ENCODE measurements around the gene NOXO1. TPM values are rescaled to one million over a fixed set of nuclear protein-coding genes. Genes with fewer than 3 reads are reported as not detected.

NOXO1 gene
- total and polyA plus RNA-seq, 9 of the 15 experiments (the other 6 are each of a cell fraction or from before 2014, with no cell fraction given) = not detected

DNA sequence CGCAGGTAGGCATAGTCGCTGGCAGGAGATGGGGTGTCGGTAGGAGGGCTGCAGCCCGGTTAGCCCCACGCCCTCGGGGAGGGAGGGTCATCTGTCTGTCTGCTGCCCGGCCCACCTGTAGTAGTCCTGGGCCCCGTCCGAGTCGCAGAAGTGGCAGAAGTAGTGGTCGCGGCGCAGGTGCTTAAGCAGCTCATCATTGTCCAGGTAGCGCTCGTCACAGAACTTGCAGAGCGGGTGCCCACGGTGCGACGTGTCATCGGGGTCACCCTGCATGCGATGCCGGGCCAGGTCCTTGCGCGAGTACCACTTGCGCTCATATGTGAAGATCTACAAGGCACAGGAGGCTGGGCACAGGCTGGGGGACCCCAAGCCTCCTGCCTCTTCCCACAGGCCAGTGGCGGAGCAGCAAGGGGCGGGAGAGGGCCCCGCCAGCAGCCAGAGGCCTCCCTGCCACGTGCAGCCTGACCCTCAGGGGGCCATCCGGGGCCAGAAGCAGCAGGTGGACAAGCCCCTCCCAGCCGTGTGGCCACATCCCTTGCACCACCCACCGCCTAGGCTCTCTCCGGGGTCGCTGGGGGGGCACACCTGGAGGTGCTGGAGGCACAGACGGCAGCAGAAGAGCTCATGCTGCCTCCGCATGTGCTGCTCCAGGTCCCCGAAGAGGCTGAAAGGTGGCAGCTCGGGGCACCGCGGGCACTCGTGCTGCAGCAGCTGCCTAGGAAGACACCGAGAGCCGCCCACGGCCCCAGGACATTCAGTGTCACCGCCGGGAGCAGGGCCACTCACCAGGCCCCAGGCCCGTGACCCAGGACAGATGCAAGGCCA lies 21.3 kb upstream of the NOXO1 start:
- no TSS peak for BruUV-seq (replicated peaks)
- Histone ChIP-seq H3K4me2 (ENCODE audit: insufficient read depth, low read length) (no peak overlapping the region), H3K9ac (ENCODE audit: insufficient read depth in 1 of 2, low read depth in 2 of 2, low read length in 2 of 2) (peak overlapping the region in 1 of 2 experiments; percentile 50; a peak in 2 of 4 replicates), H3K9me3 (replicated peaks; ENCODE audit: control insufficient read depth, insufficient read depth, low read depth, low read length) (no peaks in the 10 kb centered on the region), H4K20me1 (replicated peaks; ENCODE audit: control insufficient read depth, insufficient read depth, low read length) (peaks cover 32% of the 10 kb centered on the region), H3K27me3 (ENCODE audit: control insufficient read depth in 2 of 2, insufficient read depth in 2 of 2, low read length in 2 of 2) (no peaks in the 10 kb centered on the region), H2AFZ (ENCODE audit: low read depth, low read length) (no peak overlapping the region), H3K4me1 (replicated peaks in 1 of 2; ENCODE audit: control insufficient read depth in 2 of 2, insufficient read depth in 2 of 2, low read length in 2 of 2) (peaks cover 11 to 86% of the 10 kb centered on the region in 2 experiments), H3K9me1 (ENCODE audit: control insufficient read depth, insufficient read depth, low read length) (peaks cover 13% of the 10 kb centered on the region), H3K79me2 (ENCODE audit: control insufficient read depth, insufficient read depth, low read length) (peaks cover 54% of the 10 kb centered on the region), H3K36me3 (ENCODE audit: control insufficient read depth, insufficient read depth, low read length) (peaks cover 95% of the 10 kb centered on the region; the same call in 2 of the 3 replicates), H3K4me3 (no peak overlapping the region), H3K27ac (ENCODE audit: extremely low read depth, low read depth, low read length) (no peak overlapping the region)
- in situ Hi-C loops (cut with MboI) = no loop called here
- CTCF ChIA-PET (ENCODE audit: low intra/inter-chr PET ratio) = no interaction called here
- FAIRE-seq (no peak), DNase-seq (ENCODE audit: extremely low read depth in 1 of 4, low spot score in 3 of 4) (no peak), ATAC-seq (no peak)
- POLR2A ChIA-PET = interaction anchor here (0.6 to 3.0 kb wide), 4 partner anchors 17 to 250 kb away, joined by 3 to 12 read pairs (median 7); partner anchors contain the start of gene TRAF7
- peak; percentile 71 for TF ChIP-seq POLR2G (IDR thresholded peaks at IDR 0.05; ENCODE audit: low read depth, low read length)
- TF ChIP-seq FIP1L1 (IDR thresholded peaks at IDR 0.05; ENCODE audit: low read depth, low read length, poor library complexity, severe bottlenecking) = peak; percentile 38
- peak; percentile 33 for TF ChIP-seq RBFOX2 (IDR thresholded peaks at IDR 0.05; ENCODE audit: low read depth, low read length)
- TF ChIP-seq, protein P1, sequence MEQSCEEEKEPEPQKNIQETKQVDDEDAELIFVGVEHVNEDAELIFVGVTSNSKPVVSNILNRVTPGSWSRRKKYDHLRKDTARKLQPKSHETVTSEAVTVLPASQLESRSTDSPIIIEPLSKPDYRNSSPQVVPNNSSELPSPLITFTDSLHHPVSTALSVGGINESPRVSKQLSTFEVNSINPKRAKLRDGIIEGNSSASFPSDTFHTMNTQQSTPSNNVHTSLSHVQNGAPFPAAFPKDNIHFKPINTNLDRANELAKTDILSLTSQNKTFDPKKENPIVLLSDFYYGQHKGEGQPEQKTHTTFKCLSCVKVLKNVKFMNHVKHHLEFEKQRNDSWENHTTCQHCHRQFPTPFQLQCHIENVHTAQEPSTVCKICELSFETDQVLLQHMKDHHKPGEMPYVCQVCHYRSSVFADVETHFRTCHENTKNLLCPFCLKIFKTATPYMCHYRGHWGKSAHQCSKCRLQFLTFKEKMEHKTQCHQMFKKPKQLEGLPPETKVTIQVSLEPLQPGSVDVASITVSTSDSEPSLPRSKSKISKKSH (CRISPR knock-in tag; IDR thresholded peaks at IDR 0.05) = no peak
- intact Hi-C loops (cut with micrococcal nuclease) = no loop called here
- WGBS (ENCODE audit: insufficient coverage, low coverage, missing lambda C conversion rate) = 96% methylated on average over 30 of the region's 47 CpGs

All from K562 (cell line).